ENCODE measurements around the gene MYRF.

- TF ChIP-seq EZH2phosphoT487 (IDR thresholded peaks at IDR 0.05; ENCODE audit: borderline replicate concordance) (no peak), CTCF (conservative IDR thresholded peaks at IDR 0.05; ENCODE audit: low read length) (no peak)
These were observed 42.1 kb downstream of the MYRF start for GRCh38 chr11:61794579-61794978.
